Liver (tissue), 9 donors: ENCODE data around the gene GNAO1. TPM values are rescaled to one million over a fixed set of nuclear protein-coding genes. Genes with fewer than 3 reads are reported as not detected.

Experiments used
- DNase-seq: peaks from one replicate; pipeline ENCODE4 v3.0.0-alpha.2; 2017; ENCODE audit warnings: low spot score
- H3K27ac ChIP-seq, 2 donors: one replicate each; pipeline ENCODE4 v1.7.0; 2013; ENCODE audit warnings: inconsistent platforms in 2 of 2, low read length in 2 of 2, control low read depth in 1 of 2, low read depth in 1 of 2, mild to moderate bottlenecking in 1 of 2
- H3K27me3 ChIP-seq, 4 donors: one replicate each; pipeline versions ENCODE4 v1.6.1 to v1.7.0; 2013; ENCODE audit warnings: low read length in 3 of 4, inconsistent platforms in 1 of 4, mild to moderate bottlenecking in 1 of 4, moderate library complexity in 1 of 4; ENCODE audit not compliant: control insufficient read depth in 4 of 4, insufficient read depth in 4 of 4
- H3K36me3 ChIP-seq, 4 donors: one replicate each; pipeline versions ENCODE4 v1.6.1 to v1.7.0; 2013; ENCODE audit warnings: low read length in 3 of 4, mild to moderate bottlenecking in 3 of 4, low read depth in 1 of 4, moderate library complexity in 1 of 4; ENCODE audit not compliant: control insufficient read depth in 4 of 4, insufficient read depth in 3 of 4
- H3K4me1 ChIP-seq, 4 donors: one replicate each; pipeline versions ENCODE4 v1.6.1 to v1.7.0; 2013; ENCODE audit warnings: low read length in 3 of 4, mild to moderate bottlenecking in 3 of 4, moderate library complexity in 1 of 4; ENCODE audit not compliant: control insufficient read depth in 4 of 4, insufficient read depth in 4 of 4
- H3K4me3 ChIP-seq, 3 donors: one replicate each; pipeline versions ENCODE4 v1.6.1 to v1.7.0; 2013; ENCODE audit warnings: low read length in 3 of 3, control low read depth in 1 of 3, low read depth in 1 of 3, mild to moderate bottlenecking in 1 of 3
- H3K9ac ChIP-seq, 2 donors: one replicate each; pipeline ENCODE4 v1.7.0; 2013; ENCODE audit warnings: low read length in 2 of 2, mild to moderate bottlenecking in 2 of 2, moderate library complexity in 2 of 2, control low read depth in 1 of 2, low read depth in 1 of 2
- H3K9me3 ChIP-seq, 4 donors: one replicate each; pipeline versions ENCODE4 v1.6.1 to v1.7.0; 2013; ENCODE audit warnings: low read length in 3 of 4; ENCODE audit not compliant: control insufficient read depth in 4 of 4
- EGR1 ChIP-seq, 2 donors: IDR thresholded peaks; 2 replicates each; pipeline ENCODE4 v1.6.1; 2016 to 2018; ENCODE audit warnings: antibody characterized with exemption in 2 of 2, low read depth in 2 of 2
- FOXA1 ChIP-seq: IDR thresholded peaks from 2 replicates; pipeline ENCODE4 v1.6.1; 2016; ENCODE audit warnings: antibody characterized with exemption
- FOXA2 ChIP-seq: IDR thresholded peaks from 2 replicates; pipeline ENCODE4 v1.6.1; 2016; ENCODE audit warnings: antibody characterized with exemption
- GABPA ChIP-seq, 2 donors: IDR thresholded peaks in 1 of 2; conservative IDR thresholded peaks in 1 of 2; 2 replicates each; pipeline ENCODE4 v1.6.1; 2016; ENCODE audit warnings: antibody characterized with exemption in 2 of 2, mild to moderate bottlenecking in 1 of 2, moderate library complexity in 1 of 2
- HNF4A ChIP-seq, 2 donors: conservative IDR thresholded peaks; 2 replicates each; pipeline ENCODE4 v1.6.1; 2016; ENCODE audit warnings: antibody characterized with exemption in 2 of 2, mild to moderate bottlenecking in 2 of 2
- HNF4G ChIP-seq: IDR thresholded peaks from 2 replicates; pipeline ENCODE4 v1.6.1; 2016; ENCODE audit warnings: antibody characterized with exemption
- JUND ChIP-seq, 2 donors: IDR thresholded peaks; 2 replicates each; pipeline ENCODE4 v1.6.1; 2016; ENCODE audit warnings: antibody characterized with exemption in 2 of 2
- NR2F2 ChIP-seq: IDR thresholded peaks from 2 replicates; pipeline ENCODE4 v1.6.1; 2016; ENCODE audit warnings: antibody characterized with exemption
- RAD21 ChIP-seq, 2 donors: IDR thresholded peaks; 2 replicates each; pipeline ENCODE4 v1.6.1; 2016; ENCODE audit warnings: antibody characterized with exemption in 2 of 2, mild to moderate bottlenecking in 2 of 2
- RXRA ChIP-seq, 2 donors: IDR thresholded peaks; 2 replicates each; pipeline ENCODE4 v1.6.1; 2017 to 2018; ENCODE audit warnings: antibody characterized with exemption in 2 of 2, mild to moderate bottlenecking in 1 of 2
- SP1 ChIP-seq: IDR thresholded peaks from 2 replicates; pipeline ENCODE4 v1.6.1; 2018; ENCODE audit warnings: antibody characterized with exemption, mild to moderate bottlenecking
- TAF1 ChIP-seq: conservative IDR thresholded peaks from 2 replicates; pipeline ENCODE4 v1.6.1; 2016; ENCODE audit warnings: antibody characterized with exemption, mild to moderate bottlenecking
- YY1 ChIP-seq: IDR thresholded peaks from 2 replicates; pipeline ENCODE4 v1.6.1; 2016; ENCODE audit warnings: antibody characterized with exemption, mild to moderate bottlenecking
- WGBS: extraction: QIAGEN DNeasy Blood & Tissue Kit; methylation state at CpG from one replicate; pipeline ENCODE4 v1.1.7; 2013; 5-methylcytosine and 5-hydroxymethylcytosine counted together
- polyA plus RNA-seq, 2 donors: library from polyadenylated mRNA; stranded (reverse) in 1 of 2; unstranded in 1 of 2; fragments of 200-250 nt in 1 of 2; fragments of >200 nt in 1 of 2; fragmentation: Nextera tagmentation in 1 of 2; extraction: Ambion mirVana in 1 of 2; gene quantifications; one replicate each; pipeline versions ENCODE4 v1.2.1 to v1.2.3, GENCODE V29; 2013 to 2015
- total RNA-seq, 2 donors: library from RNA; depleted of rRNA; stranded (reverse); fragments of >200 nt; gene quantifications; one replicate each; pipeline ENCODE4 v1.2.3, GENCODE V29; 2014
- TF ChIP-seq, protein P1 (sequence below): IDR thresholded peaks from 2 replicates; pipeline ENCODE4 v1.6.1; 2016; ENCODE audit warnings: antibody characterized with exemption
- TF ChIP-seq, protein P2 (sequence below): IDR thresholded peaks from 2 replicates; pipeline ENCODE4 v1.6.1; 2016; ENCODE audit warnings: antibody characterized with exemption
- TF ChIP-seq, protein P3 (sequence below): IDR thresholded peaks from 2 replicates; pipeline ENCODE4 v1.6.1; 2016; ENCODE audit warnings: antibody characterized with exemption, mild to moderate bottlenecking
- donor health status: healthy.
- donor health status: healthy.
- donor health status: healthy.
- donor health status: healthy.
- donor health status: healthy.

GNAO1 gene
- total and polyA plus RNA-seq, 4 donors = 0.61 to 15.1 (median 7.0) TPM

DNA sequence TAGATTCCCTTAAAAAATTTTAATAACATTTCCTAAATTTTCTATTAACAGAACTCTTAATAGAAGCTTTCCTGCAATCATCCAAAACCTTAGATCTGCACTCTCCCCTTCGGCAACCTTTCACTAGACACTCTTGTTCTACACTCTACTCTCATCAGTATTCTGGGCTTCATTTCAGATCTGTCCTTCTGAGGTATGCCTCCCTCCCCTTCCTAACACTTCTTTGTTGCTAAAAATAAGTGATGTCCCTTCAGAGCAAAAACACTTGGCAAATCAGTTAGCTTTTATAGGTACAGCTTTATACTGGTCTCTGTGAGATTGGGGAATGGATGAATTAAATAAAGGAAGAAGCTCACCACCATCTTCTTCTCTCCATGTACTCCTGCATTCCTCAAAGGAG, 28.2 kb upstream of the GNAO1 start:
- Histone ChIP-seq H3K27ac (no peak overlapping the region), H3K4me1 (no peaks in the 10 kb centered on the region), H3K36me3 (no peaks in the 10 kb centered on the region), H3K9me3 (no peaks in the 10 kb centered on the region), H3K4me3 (no peak overlapping the region), H3K9ac (no peak overlapping the region), H3K27me3 (no peaks in the 10 kb centered on the region)
- DNase-seq = no peak
- WGBS = 90% methylated on average over 1 of the region's 1 CpG
- TF ChIP-seq EGR1 (IDR thresholded peaks at IDR 0.05; ENCODE audit: low read depth in 2 of 2) = no peak
- TF ChIP-seq RAD21 (IDR thresholded peaks at IDR 0.05) = no peak
- no peak for TF ChIP-seq NR2F2
- TF ChIP-seq, protein P1, sequence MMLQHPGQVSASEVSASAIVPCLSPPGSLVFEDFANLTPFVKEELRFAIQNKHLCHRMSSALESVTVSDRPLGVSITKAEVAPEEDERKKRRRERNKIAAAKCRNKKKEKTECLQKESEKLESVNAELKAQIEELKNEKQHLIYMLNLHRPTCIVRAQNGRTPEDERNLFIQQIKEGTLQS = no peak
- TF ChIP-seq, protein P2, sequence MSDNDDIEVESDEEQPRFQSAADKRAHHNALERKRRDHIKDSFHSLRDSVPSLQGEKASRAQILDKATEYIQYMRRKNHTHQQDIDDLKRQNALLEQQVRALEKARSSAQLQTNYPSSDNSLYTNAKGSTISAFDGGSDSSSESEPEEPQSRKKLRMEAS = no peak
- TF ChIP-seq GABPA (IDR thresholded peaks at IDR 0.05 in 1 of 2, conservative IDR thresholded peaks at IDR 0.05 in 1 of 2) = no peak
- no peak for TF ChIP-seq TAF1
- no peak for TF ChIP-seq HNF4G
- TF ChIP-seq RXRA (IDR thresholded peaks at IDR 0.05) = no peak
- TF ChIP-seq, protein P3, sequence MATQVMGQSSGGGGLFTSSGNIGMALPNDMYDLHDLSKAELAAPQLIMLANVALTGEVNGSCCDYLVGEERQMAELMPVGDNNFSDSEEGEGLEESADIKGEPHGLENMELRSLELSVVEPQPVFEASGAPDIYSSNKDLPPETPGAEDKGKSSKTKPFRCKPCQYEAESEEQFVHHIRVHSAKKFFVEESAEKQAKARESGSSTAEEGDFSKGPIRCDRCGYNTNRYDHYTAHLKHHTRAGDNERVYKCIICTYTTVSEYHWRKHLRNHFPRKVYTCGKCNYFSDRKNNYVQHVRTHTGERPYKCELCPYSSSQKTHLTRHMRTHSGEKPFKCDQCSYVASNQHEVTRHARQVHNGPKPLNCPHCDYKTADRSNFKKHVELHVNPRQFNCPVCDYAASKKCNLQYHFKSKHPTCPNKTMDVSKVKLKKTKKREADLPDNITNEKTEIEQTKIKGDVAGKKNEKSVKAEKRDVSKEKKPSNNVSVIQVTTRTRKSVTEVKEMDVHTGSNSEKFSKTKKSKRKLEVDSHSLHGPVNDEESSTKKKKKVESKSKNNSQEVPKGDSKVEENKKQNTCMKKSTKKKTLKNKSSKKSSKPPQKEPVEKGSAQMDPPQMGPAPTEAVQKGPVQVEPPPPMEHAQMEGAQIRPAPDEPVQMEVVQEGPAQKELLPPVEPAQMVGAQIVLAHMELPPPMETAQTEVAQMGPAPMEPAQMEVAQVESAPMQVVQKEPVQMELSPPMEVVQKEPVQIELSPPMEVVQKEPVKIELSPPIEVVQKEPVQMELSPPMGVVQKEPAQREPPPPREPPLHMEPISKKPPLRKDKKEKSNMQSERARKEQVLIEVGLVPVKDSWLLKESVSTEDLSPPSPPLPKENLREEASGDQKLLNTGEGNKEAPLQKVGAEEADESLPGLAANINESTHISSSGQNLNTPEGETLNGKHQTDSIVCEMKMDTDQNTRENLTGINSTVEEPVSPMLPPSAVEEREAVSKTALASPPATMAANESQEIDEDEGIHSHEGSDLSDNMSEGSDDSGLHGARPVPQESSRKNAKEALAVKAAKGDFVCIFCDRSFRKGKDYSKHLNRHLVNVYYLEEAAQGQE = no peak
- no peak for TF ChIP-seq FOXA2

DNA sequence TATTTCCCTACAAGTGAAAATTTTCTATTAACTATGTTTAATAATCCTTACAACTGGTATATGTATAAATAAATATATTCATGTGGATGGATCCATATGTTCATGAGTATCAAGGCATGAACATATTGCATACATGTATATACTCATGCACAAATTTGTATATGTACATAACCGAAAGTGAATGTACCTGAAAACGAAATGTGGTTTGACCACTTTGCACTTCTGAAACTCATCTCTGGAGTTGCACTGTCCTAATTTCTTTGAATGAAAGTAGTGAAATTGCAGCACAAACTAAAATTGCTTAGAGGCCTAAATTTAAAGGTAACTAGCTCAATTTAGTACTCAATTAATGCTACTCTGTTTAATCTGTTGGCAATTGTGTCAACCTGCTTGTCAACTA, 27.4 kb upstream of the GNAO1 start:
- DNase-seq = no peak
- no peak overlapping the region for H3K9ac ChIP-seq
- WGBS = 91% methylated on average over 2 of the region's 2 CpGs
- TF ChIP-seq YY1 (no peak), FOXA2 (no peak), GABPA (IDR thresholded peaks at IDR 0.05 in 1 of 2, conservative IDR thresholded peaks at IDR 0.05 in 1 of 2) (no peak)
- TF ChIP-seq, protein P1 = no peak
- no peak overlapping the region for H3K4me3 ChIP-seq
- no peaks in the 10 kb centered on the region for H3K36me3 ChIP-seq
- no peaks in the 10 kb centered on the region for H3K27me3 ChIP-seq
- no peak overlapping the region for H3K27ac ChIP-seq
- no peaks in the 10 kb centered on the region for H3K4me1 ChIP-seq
- H3K9me3 ChIP-seq = no peaks in the 10 kb centered on the region

DNA sequence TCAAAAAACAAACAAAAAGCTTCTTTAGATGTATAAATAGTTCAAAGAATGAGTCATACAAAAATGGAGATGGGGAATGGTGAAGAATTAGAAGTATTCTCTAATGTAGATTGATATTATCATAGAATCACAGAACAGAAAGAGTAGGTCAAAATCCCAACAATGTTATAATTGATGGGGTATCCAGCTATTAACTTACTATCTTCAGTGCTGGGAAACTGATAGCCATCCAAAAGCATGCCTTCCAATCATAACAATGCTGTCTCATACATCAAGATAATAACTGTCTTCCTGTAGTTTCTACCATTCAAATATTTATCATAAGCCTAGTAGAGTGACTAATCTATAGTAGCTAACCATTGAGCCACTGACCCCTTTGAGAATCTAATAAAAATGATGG, 26.7 kb upstream of the GNAO1 start:
- H3K36me3 ChIP-seq = no peaks in the 10 kb centered on the region
- DNase-seq = no peak
- no peaks in the 10 kb centered on the region for H3K4me1 ChIP-seq
- H3K4me3 ChIP-seq = no peak overlapping the region
- no peaks in the 10 kb centered on the region for H3K9me3 ChIP-seq
- no peaks in the 10 kb centered on the region for H3K27me3 ChIP-seq
- H3K9ac ChIP-seq = no peak overlapping the region
- H3K27ac ChIP-seq = no peak overlapping the region
- TF ChIP-seq FOXA1 (no peak), JUND (IDR thresholded peaks at IDR 0.05) (no peak), HNF4A (conservative IDR thresholded peaks at IDR 0.05) (no peak), EGR1 (IDR thresholded peaks at IDR 0.05; ENCODE audit: low read depth in 2 of 2) (no peak), SP1 (no peak), RAD21 (IDR thresholded peaks at IDR 0.05) (no peak), GABPA (IDR thresholded peaks at IDR 0.05 in 1 of 2, conservative IDR thresholded peaks at IDR 0.05 in 1 of 2) (no peak), NR2F2 (no peak), YY1 (no peak)
- TF ChIP-seq, protein P2 = no peak
- TF ChIP-seq, protein P1 = no peak
